PC-3 (cell line): ENCODE measurements around the gene CRY1.

ENCODE experiments used
- EZH2 ChIP-seq: fragments of 300-600 bp; sonication (generic); IDR thresholded peaks from one replicate; pipeline ENCODE4 v1.6.1; 2017; ENCODE audit warnings: antibody characterized with exemption, mild to moderate bottlenecking, low read length; ENCODE audit not compliant: unreplicated experiment
- TF ChIP-seq, protein P1 (sequence below): fragments of 300-600 bp; sonication (generic); conservative IDR thresholded peaks from 2 replicates; pipeline ENCODE4 v1.5.1; 2017; ENCODE audit warnings: antibody characterized with exemption, low read depth, mild to moderate bottlenecking, low read length

DNA sequence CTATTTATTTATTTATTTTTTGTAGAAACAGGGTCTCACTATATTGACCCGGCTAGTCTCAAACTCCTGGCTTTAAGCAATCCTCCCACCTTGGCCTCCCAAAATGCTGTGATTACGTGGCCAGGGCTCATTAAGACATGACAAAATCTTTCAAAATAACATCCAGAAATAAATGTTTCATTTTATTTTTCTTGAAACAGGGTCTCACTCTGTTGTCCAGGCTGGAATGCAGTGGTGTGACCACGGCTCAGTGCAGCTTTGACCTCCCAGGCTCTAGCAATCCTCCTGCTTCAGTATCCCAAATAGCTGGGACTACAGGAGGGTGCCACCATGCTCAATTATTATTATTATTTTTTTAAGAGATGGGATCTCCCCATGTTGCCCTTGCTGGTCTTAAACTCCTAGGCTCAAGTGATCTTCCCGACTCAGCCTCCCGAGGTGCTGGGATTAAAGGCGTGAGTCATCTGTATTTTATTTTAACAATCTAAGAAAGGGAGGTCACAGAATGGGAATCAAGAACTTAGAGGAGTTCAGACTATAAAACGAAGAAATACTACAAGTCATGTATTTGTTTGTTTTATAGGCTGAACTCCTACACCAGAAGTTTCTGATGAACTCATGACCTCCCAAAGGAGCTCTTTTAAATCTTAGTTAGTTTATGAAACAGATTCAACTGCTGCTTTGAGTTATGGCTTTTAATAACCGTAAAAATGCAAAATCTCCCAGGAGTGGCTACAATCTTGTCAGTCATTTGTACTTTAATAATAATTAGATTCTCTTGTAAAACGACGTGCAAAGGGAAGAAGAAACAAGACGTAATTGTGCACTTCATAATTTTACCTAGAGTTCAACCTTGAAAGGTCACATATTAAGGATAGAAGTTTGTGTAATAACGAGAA lies 139.7 kb downstream of the CRY1 start:
- TF ChIP-seq, protein P1, sequence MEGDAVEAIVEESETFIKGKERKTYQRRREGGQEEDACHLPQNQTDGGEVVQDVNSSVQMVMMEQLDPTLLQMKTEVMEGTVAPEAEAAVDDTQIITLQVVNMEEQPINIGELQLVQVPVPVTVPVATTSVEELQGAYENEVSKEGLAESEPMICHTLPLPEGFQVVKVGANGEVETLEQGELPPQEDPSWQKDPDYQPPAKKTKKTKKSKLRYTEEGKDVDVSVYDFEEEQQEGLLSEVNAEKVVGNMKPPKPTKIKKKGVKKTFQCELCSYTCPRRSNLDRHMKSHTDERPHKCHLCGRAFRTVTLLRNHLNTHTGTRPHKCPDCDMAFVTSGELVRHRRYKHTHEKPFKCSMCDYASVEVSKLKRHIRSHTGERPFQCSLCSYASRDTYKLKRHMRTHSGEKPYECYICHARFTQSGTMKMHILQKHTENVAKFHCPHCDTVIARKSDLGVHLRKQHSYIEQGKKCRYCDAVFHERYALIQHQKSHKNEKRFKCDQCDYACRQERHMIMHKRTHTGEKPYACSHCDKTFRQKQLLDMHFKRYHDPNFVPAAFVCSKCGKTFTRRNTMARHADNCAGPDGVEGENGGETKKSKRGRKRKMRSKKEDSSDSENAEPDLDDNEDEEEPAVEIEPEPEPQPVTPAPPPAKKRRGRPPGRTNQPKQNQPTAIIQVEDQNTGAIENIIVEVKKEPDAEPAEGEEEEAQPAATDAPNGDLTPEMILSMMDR, result no peak
- TF ChIP-seq EZH2, result no peak
